HL-60 (cell line): ENCODE results near the gene SSH2.

Source experiments
- DNase-seq, 2 experiments: peaks; one replicate each; pipeline ENCODE4 v3.0.0-alpha.2; 2010 to 2020; ENCODE audit warnings: low read depth in 1 of 2, low spot score in 1 of 2
- H3K27ac ChIP-seq: fragments of 250-450 bp; sonication (Bioruptor Pico); replicated peaks from 2 replicates; pipeline ENCODE4 v1.5.1; 2020; ENCODE audit warnings: mild to moderate bottlenecking, moderate library complexity
- H3K27me3 ChIP-seq: fragments of 250-450 bp; sonication (Bioruptor Pico); 2 replicates; pipeline ENCODE4 v1.5.1; 2021; ENCODE audit warnings: mild to moderate bottlenecking, moderate library complexity; ENCODE audit not compliant: insufficient read depth, poor library complexity, severe bottlenecking
- H3K4me3 ChIP-seq: replicated peaks from 2 replicates; pipeline ENCODE4 v1.5.1; 2011; ENCODE audit warnings: mild to moderate bottlenecking, control low read depth, low read length; ENCODE audit not compliant: insufficient read depth
- CTCF ChIP-seq: IDR thresholded peaks from one replicate; pipeline ENCODE4 v1.5.1; 2011; ENCODE audit warnings: low read length, control low read depth, inconsistent platforms; ENCODE audit not compliant: insufficient read depth
- GABPA ChIP-seq: IDR thresholded peaks from 2 replicates; pipeline ENCODE4 v1.6.1; 2012; ENCODE audit warnings: low read depth
- POLR2AphosphoS5 ChIP-seq: IDR thresholded peaks from 2 replicates; pipeline ENCODE4 v1.6.1; 2012; ENCODE audit warnings: low read depth
- REST ChIP-seq: IDR thresholded peaks from 2 replicates; pipeline ENCODE4 v1.6.1; 2012; ENCODE audit warnings: low read depth; ENCODE audit not compliant: insufficient replicate concordance
- SPI1 ChIP-seq: IDR thresholded peaks from 2 replicates; pipeline ENCODE4 v1.6.1; 2012; ENCODE audit warnings: low read depth, mild to moderate bottlenecking, borderline replicate concordance

The SSH2 gene

GRCh38 chr17:29585080-29585751, 344.8 kb downstream of the SSH2 start:
- Histone ChIP-seq H3K27me3 (no peaks in the 10 kb centered on the region), H3K27ac (0 out of 2 replicates have a peak overlapping the region, but pooled peaks have one; percentile 2), H3K4me3 (no peak overlapping the region)
- DNase-seq: no peak
- TF ChIP-seq REST (no peak), CTCF (peak; percentile 3)

- no peak for DNase-seq
- no peak overlapping the region for H3K27ac ChIP-seq
- no peaks in the 10 kb centered on the region for H3K27me3 ChIP-seq
- H3K4me3 ChIP-seq: no peak overlapping the region
- TF ChIP-seq SPI1: no peak
- no peak for TF ChIP-seq CTCF
- TF ChIP-seq GABPA: no peak
- TF ChIP-seq POLR2AphosphoS5: no peak
- TF ChIP-seq REST: no peak
Observed at GRCh38 chr17:29584452-29585079, 345.5 kb downstream of the SSH2 start.

- Histone ChIP-seq H3K4me3 (no peak overlapping the region), H3K27ac (no peak overlapping the region), H3K27me3 (no peaks in the 10 kb centered on the region)
- no peak for DNase-seq
- TF ChIP-seq GABPA: no peak
- TF ChIP-seq SPI1: no peak
- no peak for TF ChIP-seq POLR2AphosphoS5
- no peak for TF ChIP-seq CTCF
- no peak for TF ChIP-seq REST
Observed at GRCh38 chr17:29583324-29584248, 346.4 kb downstream of the SSH2 start.
